ENCODE measurements around the gene IFTAP. TPM values are rescaled to one million over a fixed set of nuclear protein-coding genes. Genes with fewer than 3 reads are reported as not detected.

Gene IFTAP
- total RNA-seq, 4 donors from 2014 or later: 1.5 to 14.9 (median 8.6) TPM

- Histone ChIP-seq H3K36me3 (no peaks in the 10 kb centered on the region), H3K4me3 (no peak overlapping the region)
- no peak for TF ChIP-seq CTCF (IDR thresholded peaks at IDR 0.05)
- no peak for TF ChIP-seq POLR2A (IDR thresholded peaks at IDR 0.05)
These were observed 5.9 kb downstream of the IFTAP start for GRCh38 chr11:36600180-36600579.

GRCh38 chr11:36601155-36601554, 6.9 kb downstream of the IFTAP start:
- no peaks in the 10 kb centered on the region for H3K27me3 ChIP-seq

More at GRCh38 chr11:36600180-36600579, 5.9 kb downstream of the IFTAP start:
- H3K9me3 ChIP-seq: no peaks in the 10 kb centered on the region
- no peak overlapping the region for H3K27ac ChIP-seq
- H3K27me3 ChIP-seq: no peaks in the 10 kb centered on the region
- no peaks in the 10 kb centered on the region for H3K4me1 ChIP-seq
- no peak for DNase-seq

GRCh38 chr11:36602135-36602534, 7.8 kb downstream of the IFTAP start:
- no peak for DNase-seq
- H3K4me3 ChIP-seq: no peak overlapping the region

More at GRCh38 chr11:36601155-36601554, 6.9 kb downstream of the IFTAP start:
- DNase-seq: no peak
- TF ChIP-seq POLR2A (IDR thresholded peaks at IDR 0.05) (no peak), CTCF (IDR thresholded peaks at IDR 0.05) (no peak)
- H3K36me3 ChIP-seq: no peaks in the 10 kb centered on the region
- no peak overlapping the region for H3K27ac ChIP-seq
- H3K4me1 ChIP-seq: no peaks in the 10 kb centered on the region
- no peak overlapping the region for H3K4me3 ChIP-seq
- no peaks in the 10 kb centered on the region for H3K9me3 ChIP-seq

GRCh38 chr11:36605221-36606216, 11.2 kb downstream of the IFTAP start:
- Histone ChIP-seq H3K36me3 (no peaks in the 10 kb centered on the region), H3K9me3 (no peaks in the 10 kb centered on the region), H3K27ac (no peak overlapping the region), H3K4me1 (no peaks in the 10 kb centered on the region), H3K27me3 (no peaks in the 10 kb centered on the region), H3K4me3 (no peak overlapping the region)
- no peak for TF ChIP-seq POLR2A (IDR thresholded peaks at IDR 0.05)
- TF ChIP-seq CTCF (IDR thresholded peaks at IDR 0.05): no peak
- DNase-seq: no peak

More at GRCh38 chr11:36602135-36602534, 7.8 kb downstream of the IFTAP start:
- TF ChIP-seq CTCF (IDR thresholded peaks at IDR 0.05): no peak
- no peak for TF ChIP-seq POLR2A (IDR thresholded peaks at IDR 0.05)
- Histone ChIP-seq H3K9me3 (no peaks in the 10 kb centered on the region), H3K4me1 (no peaks in the 10 kb centered on the region), H3K36me3 (no peaks in the 10 kb centered on the region), H3K27ac (no peak overlapping the region), H3K27me3 (no peaks in the 10 kb centered on the region)

GRCh38 chr11:36608491-36609199, 14.3 kb downstream of the IFTAP start:
- Histone ChIP-seq H3K27me3 (no peaks in the 10 kb centered on the region), H3K9me3 (no peaks in the 10 kb centered on the region), H3K4me1 (no peaks in the 10 kb centered on the region), H3K4me3 (no peak overlapping the region), H3K27ac (no peak overlapping the region), H3K36me3 (no peaks in the 10 kb centered on the region)
- no peak for DNase-seq
- no peak for TF ChIP-seq CTCF (IDR thresholded peaks at IDR 0.05)
- TF ChIP-seq POLR2A (IDR thresholded peaks at IDR 0.05): no peak

Data from Peyer's patch (tissue), 4 donors.